H1 (cell line): ENCODE data around the gene SLX4IP. TPM values are rescaled to one million over a fixed set of nuclear protein-coding genes. Genes with fewer than 3 reads are reported as not detected.

Source experiments
- KDM4A ChIP-seq: IDR thresholded peaks from one replicate; pipeline ENCODE4 v1.7.1; 2012; ENCODE audit warnings: low read depth, mild to moderate bottlenecking, moderate library complexity, low read length, inconsistent platforms; ENCODE audit not compliant: severe bottlenecking
- polyA plus RNA-seq, 7 experiments: library from polyadenylated mRNA; depleted of rRNA in 3 of 7; stranded (reverse) in 5 of 7; unstranded in 2 of 7; fragments of >200 nt in 5 of 7; fragments of 200-250 nt in 2 of 7; gene quantifications; 1 replicate in 5 of 7; 2 replicates in 1 of 7; 4 replicates in 1 of 7; pipeline versions ENCODE4 v1.2.1 to v1.2.3, GENCODE V29; 2011 to 2013; ENCODE audit warnings: missing spikeins in 2 of 7, mixed read lengths in 2 of 7
- total RNA-seq: library from RNA; stranded (reverse); fragmentation: NEBNext Ultra II Directional; extraction: Animal tissue kit (Norgen Biotek cat#: 25700); gene quantifications from 2 replicates; pipeline ENCODE4 v1.2.1, GENCODE V29; 2021

The SLX4IP gene
- total and polyA plus RNA-seq, 2 of the 8 experiments (the other 6 are each of a cell fraction or from before 2014, with no cell fraction given), result 2.4 to 8.7 TPM

DNA sequence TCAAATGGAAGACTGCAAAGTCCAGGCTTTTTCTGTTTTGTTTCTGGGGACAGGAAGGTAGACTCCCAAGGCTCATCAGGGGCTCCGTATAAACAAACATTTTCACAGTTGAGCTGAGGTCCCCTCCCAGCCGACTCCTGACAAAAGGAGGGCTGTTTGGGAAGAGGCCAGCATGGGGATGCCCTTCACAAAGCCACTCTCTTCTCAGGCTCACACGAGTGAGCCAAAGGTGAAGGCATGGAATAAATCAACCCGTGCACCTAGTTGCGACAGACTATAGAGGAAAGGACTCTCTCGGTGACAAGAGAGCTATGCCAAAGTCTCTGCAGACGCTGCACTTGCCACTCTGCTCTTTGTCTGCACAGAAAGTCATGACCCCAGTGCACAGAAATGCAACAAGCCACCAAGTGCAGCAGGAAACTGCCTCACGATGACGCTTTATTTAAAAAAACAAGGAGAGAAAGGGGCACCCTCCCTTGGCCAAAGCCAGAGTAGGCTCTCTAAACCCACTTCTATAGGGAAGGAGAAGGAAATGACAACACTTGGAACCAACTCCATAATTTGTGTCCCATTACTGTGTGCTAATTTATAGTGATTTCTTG, 217.7 kb downstream of the SLX4IP start (continued):
- no peak for TF ChIP-seq KDM4A
